H9 (cell line): ENCODE measurements around the gene ARSI. TPM values are rescaled to one million over a fixed set of nuclear protein-coding genes. Genes with fewer than 3 reads are reported as not detected.

Source experiments
- DNase-seq: peaks from one replicate; pipeline ENCODE4 v3.0.0-alpha.2; 2017
- H2AFZ ChIP-seq: one replicate; pipeline ENCODE4 v1.6.1; 2013; ENCODE audit warnings: mild to moderate bottlenecking, low read length, control low read depth, moderate library complexity
- H2AK5ac ChIP-seq: 2 replicates; pipeline ENCODE4 v1.6.1; 2013; ENCODE audit warnings: low read length, control low read depth, mixed read lengths; ENCODE audit not compliant: insufficient read length
- H2BK120ac ChIP-seq: one replicate; pipeline ENCODE4 v1.6.1; 2013; ENCODE audit warnings: low read depth, mild to moderate bottlenecking, low read length, control low read depth, inconsistent platforms; ENCODE audit not compliant: poor library complexity, severe bottlenecking
- H2BK12ac ChIP-seq: 2 replicates; pipeline ENCODE4 v1.6.1; 2013; ENCODE audit warnings: low read length, control low read depth, mixed read lengths, low read depth; ENCODE audit not compliant: insufficient read length
- H2BK15ac ChIP-seq: 2 replicates; pipeline ENCODE4 v1.6.1; 2013; ENCODE audit warnings: low read depth, low read length, control low read depth
- H2BK20ac ChIP-seq: one replicate; pipeline ENCODE4 v1.6.1; 2013; ENCODE audit warnings: low read depth, mild to moderate bottlenecking, low read length, control low read depth, inconsistent platforms; ENCODE audit not compliant: poor library complexity, severe bottlenecking
- H2BK5ac ChIP-seq: 2 replicates; pipeline ENCODE4 v1.6.1; 2013; ENCODE audit warnings: low read length, control low read depth, mixed read lengths; ENCODE audit not compliant: insufficient read length
- H3K14ac ChIP-seq: 2 replicates; pipeline ENCODE4 v1.6.1; 2013; ENCODE audit warnings: low read length, control low read depth; ENCODE audit not compliant: insufficient read depth
- H3K18ac ChIP-seq: 2 replicates; pipeline ENCODE4 v1.6.1; 2013; ENCODE audit warnings: low read depth, mild to moderate bottlenecking, mixed read lengths, low read length, control low read depth; ENCODE audit not compliant: insufficient read length
- H3K23ac ChIP-seq: 2 replicates; pipeline ENCODE4 v1.6.1; 2013; ENCODE audit warnings: low read length, control low read depth, mixed read lengths, low read depth; ENCODE audit not compliant: insufficient read length
- H3K23me2 ChIP-seq: 2 replicates; pipeline ENCODE4 v1.6.1; 2013; ENCODE audit warnings: low read depth, mild to moderate bottlenecking, mixed read lengths, low read length, control low read depth; ENCODE audit not compliant: insufficient read length, poor library complexity, severe bottlenecking
- H3K27ac ChIP-seq: 2 replicates; pipeline ENCODE4 v1.5.1; 2013; ENCODE audit warnings: low read length, control low read depth, mixed read lengths, low read depth; ENCODE audit not compliant: insufficient read length
- H3K27me3 ChIP-seq: 2 replicates; pipeline ENCODE4 v1.6.1; 2013; ENCODE audit warnings: low read length, control low read depth, inconsistent platforms; ENCODE audit not compliant: insufficient read depth
- H3K4ac ChIP-seq: 2 replicates; pipeline ENCODE4 v1.6.1; 2013; ENCODE audit warnings: low read depth, mild to moderate bottlenecking, control low read depth, inconsistent platforms, low read length, moderate library complexity
- H3K4me1 ChIP-seq: 2 replicates; pipeline ENCODE4 v1.6.1; 2013; ENCODE audit warnings: low read length, control low read depth, inconsistent platforms; ENCODE audit not compliant: insufficient read depth
- H3K4me2 ChIP-seq: 2 replicates; pipeline ENCODE4 v1.6.1; 2013; ENCODE audit warnings: low read length, control low read depth, mixed read lengths; ENCODE audit not compliant: insufficient read length, insufficient read depth
- H3K56ac ChIP-seq: 2 replicates; pipeline ENCODE4 v1.6.1; 2013; ENCODE audit warnings: low read depth, mild to moderate bottlenecking, mixed read lengths, low read length, control low read depth; ENCODE audit not compliant: insufficient read length
- H3K79me1 ChIP-seq: 2 replicates; pipeline ENCODE4 v1.6.1; 2013; ENCODE audit warnings: low read depth, mild to moderate bottlenecking, moderate library complexity, low read length, control low read depth, inconsistent platforms; ENCODE audit not compliant: insufficient read depth, poor library complexity, severe bottlenecking
- H3K79me2 ChIP-seq: 2 replicates; pipeline ENCODE4 v1.6.1; 2013; ENCODE audit warnings: low read length, control low read depth, inconsistent platforms; ENCODE audit not compliant: insufficient read depth
- H3K9ac ChIP-seq: 2 replicates; pipeline ENCODE4 v1.6.1; 2013; ENCODE audit warnings: low read length, control low read depth, mixed read lengths; ENCODE audit not compliant: insufficient read length; ENCODE audit errors: extremely low read depth
- H3K9me3 ChIP-seq: one replicate; pipeline ENCODE4 v1.6.1; 2013; ENCODE audit warnings: low read depth, low read length, inconsistent platforms; ENCODE audit not compliant: control insufficient read depth
- H3T11ph ChIP-seq: one replicate; pipeline ENCODE4 v1.6.1; 2013; ENCODE audit warnings: mild to moderate bottlenecking, low read length, control low read depth, inconsistent platforms
- H4K20me1 ChIP-seq: one replicate; pipeline ENCODE4 v1.6.1; 2013; ENCODE audit not compliant: control insufficient read depth, insufficient read length, insufficient read depth
- H4K5ac ChIP-seq: 2 replicates; pipeline ENCODE4 v1.6.1; 2013; ENCODE audit warnings: low read depth, mild to moderate bottlenecking, mixed read lengths, low read length, control low read depth; ENCODE audit not compliant: insufficient read length
- H4K8ac ChIP-seq: replicated peaks from 2 replicates; pipeline ENCODE4 v1.6.1; 2013; ENCODE audit warnings: low read length, control low read depth, mixed read lengths, low read depth; ENCODE audit not compliant: insufficient read length
- H4K91ac ChIP-seq: 2 replicates; pipeline ENCODE4 v1.6.1; 2013; ENCODE audit warnings: low read depth, mild to moderate bottlenecking, moderate library complexity, mixed read lengths, low read length, control low read depth; ENCODE audit not compliant: insufficient read length
- H3K27ac Mint-ChIP-seq, 3 experiments: 2 replicates in 2 of 3; 3 replicates in 1 of 3; pipeline ENCODE4 v1.8.0; 2020 to 2021; ENCODE audit warnings: mixed read lengths in 3 of 3, mild to moderate bottlenecking in 1 of 3, moderate library complexity in 1 of 3
- H3K27me3 Mint-ChIP-seq: 2 replicates; pipeline ENCODE4 v1.8.0; 2021; ENCODE audit warnings: low read depth, mild to moderate bottlenecking, moderate library complexity, mixed read lengths
- H3K36me3 Mint-ChIP-seq, 3 experiments: 2 replicates in 2 of 3; 3 replicates in 1 of 3; pipeline ENCODE4 v1.8.0; 2020 to 2021; ENCODE audit warnings: low read depth in 3 of 3, mixed read lengths in 3 of 3; ENCODE audit not compliant: insufficient read depth in 1 of 3
- H3K4me1 Mint-ChIP-seq, 2 experiments: 2 replicates each; pipeline ENCODE4 v1.8.0; 2020; ENCODE audit warnings: mixed read lengths in 2 of 2
- H3K4me3 Mint-ChIP-seq, 2 experiments: 2 replicates in 1 of 2; 3 replicates in 1 of 2; pipeline ENCODE4 v1.8.0; 2020 to 2021; ENCODE audit warnings: mild to moderate bottlenecking in 2 of 2, mixed read lengths in 2 of 2, moderate library complexity in 1 of 2
- H3K9me3 Mint-ChIP-seq, 2 experiments: 2 replicates in 1 of 2; 3 replicates in 1 of 2; pipeline ENCODE4 v1.8.0; 2020; ENCODE audit warnings: mild to moderate bottlenecking in 2 of 2, mixed read lengths in 2 of 2, moderate library complexity in 1 of 2
- WGBS: extraction: QIAGEN DNeasy Blood & Tissue Kit; methylation state at CpG from one replicate; pipeline ENCODE4 v1.1.7; 2013; ENCODE audit warnings: missing lambda C conversion rate, low lambda C conversion rate, mixed read lengths; ENCODE audit not compliant: insufficient read length; ENCODE audit errors: extremely low coverage; 5-methylcytosine and 5-hydroxymethylcytosine counted together
- total RNA-seq: library from RNA; stranded (reverse); gene quantifications from 2 replicates; pipeline ENCODE4 v1.2.1, GENCODE V29; 2021
- TF ChIP-seq, protein P1 (sequence below): fragments of 200-600 bp; sonication (generic); conservative IDR thresholded peaks from 3 replicates; pipeline ENCODE4 v1.8.0; 2021; ENCODE audit warnings: antibody characterized with exemption, mild to moderate bottlenecking

The ARSI gene
- total RNA-seq, 1 experiment from 2014 or later: 1.7 TPM

DNA sequence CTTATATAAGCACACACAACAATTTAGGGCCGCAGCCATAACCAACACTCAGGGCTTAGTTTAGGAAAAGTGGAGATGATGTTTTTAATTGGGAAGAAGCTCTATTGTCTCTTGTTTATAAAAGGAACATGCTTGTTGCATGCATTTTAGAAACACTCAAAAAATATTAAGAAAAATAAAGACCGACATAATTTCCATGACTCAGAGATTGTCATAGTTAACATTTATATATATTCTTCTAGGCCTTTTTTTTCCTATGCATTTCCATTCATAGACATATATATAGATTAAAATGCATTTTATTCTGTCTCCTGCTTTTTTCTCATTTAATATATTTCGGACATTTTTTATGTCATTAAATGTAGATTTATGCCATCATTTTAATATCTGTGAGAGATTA, 13.6 kb upstream of the ARSI start:
- Histone ChIP-seq H3K9ac (no peak overlapping the region), H2AK5ac (no peak overlapping the region)

More for the DNA sequence above, 13.6 kb upstream of the ARSI start:
- no peaks in the 10 kb centered on the region for H3K79me2 ChIP-seq
- H4K91ac ChIP-seq: no peak overlapping the region
- no peaks in the 10 kb centered on the region for H3K9me3 ChIP-seq
- no peaks in the 10 kb centered on the region for H3K9me3 Mint-ChIP-seq
- no peak overlapping the region for H3K14ac ChIP-seq
- H3K79me1 ChIP-seq: no peaks in the 10 kb centered on the region
- no peak overlapping the region for H4K5ac ChIP-seq
- H3K18ac ChIP-seq: no peak overlapping the region
- no peak for DNase-seq
- H3K4me1 ChIP-seq: 0 out of 2 replicates have a peak, but pooled peaks cover 2% of the 10 kb centered on the region
- no peak overlapping the region for H2AFZ ChIP-seq
- H2BK20ac ChIP-seq: no peak overlapping the region
- no peak overlapping the region for H2BK15ac ChIP-seq
- no CpG with 5 or more reads among the region's 3 CpGs for WGBS
- H3K4me2 ChIP-seq: no peak overlapping the region
- H2BK12ac ChIP-seq: no peak overlapping the region
- no peaks in the 10 kb centered on the region for H3K36me3 Mint-ChIP-seq
- no peak overlapping the region for H3K23ac ChIP-seq
- no peaks in the 10 kb centered on the region for H3K23me2 ChIP-seq
- peaks cover 17 to 22% of the 10 kb centered on the region in 2 experiments for H3K4me1 Mint-ChIP-seq
- TF ChIP-seq, protein P1, sequence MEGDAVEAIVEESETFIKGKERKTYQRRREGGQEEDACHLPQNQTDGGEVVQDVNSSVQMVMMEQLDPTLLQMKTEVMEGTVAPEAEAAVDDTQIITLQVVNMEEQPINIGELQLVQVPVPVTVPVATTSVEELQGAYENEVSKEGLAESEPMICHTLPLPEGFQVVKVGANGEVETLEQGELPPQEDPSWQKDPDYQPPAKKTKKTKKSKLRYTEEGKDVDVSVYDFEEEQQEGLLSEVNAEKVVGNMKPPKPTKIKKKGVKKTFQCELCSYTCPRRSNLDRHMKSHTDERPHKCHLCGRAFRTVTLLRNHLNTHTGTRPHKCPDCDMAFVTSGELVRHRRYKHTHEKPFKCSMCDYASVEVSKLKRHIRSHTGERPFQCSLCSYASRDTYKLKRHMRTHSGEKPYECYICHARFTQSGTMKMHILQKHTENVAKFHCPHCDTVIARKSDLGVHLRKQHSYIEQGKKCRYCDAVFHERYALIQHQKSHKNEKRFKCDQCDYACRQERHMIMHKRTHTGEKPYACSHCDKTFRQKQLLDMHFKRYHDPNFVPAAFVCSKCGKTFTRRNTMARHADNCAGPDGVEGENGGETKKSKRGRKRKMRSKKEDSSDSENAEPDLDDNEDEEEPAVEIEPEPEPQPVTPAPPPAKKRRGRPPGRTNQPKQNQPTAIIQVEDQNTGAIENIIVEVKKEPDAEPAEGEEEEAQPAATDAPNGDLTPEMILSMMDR: no peak
- peaks cover 2% of the 10 kb centered on the region for H3K27me3 Mint-ChIP-seq
- no peaks in the 10 kb centered on the region for H3K27me3 ChIP-seq
- no peak overlapping the region for H3K56ac ChIP-seq
- H2BK5ac ChIP-seq: no peak overlapping the region
- no peak overlapping the region for H3K4me3 Mint-ChIP-seq
- no peak overlapping the region for H3T11ph ChIP-seq
- no peak overlapping the region for H3K27ac ChIP-seq
- H4K8ac ChIP-seq: no peak overlapping the region
- no peak overlapping the region for H3K4ac ChIP-seq
- no peaks in the 10 kb centered on the region for H4K20me1 ChIP-seq
- no peak overlapping the region for H3K27ac Mint-ChIP-seq
- H2BK120ac ChIP-seq: no peak overlapping the region
